A673 (cell line): ENCODE results near the gene ANXA4. TPM values are rescaled to one million over a fixed set of nuclear protein-coding genes. Genes with fewer than 3 reads are reported as not detected.
A peak's percentile ranks its signal among the peaks of the same experiment; 100 is the strongest.
"Not testable (repeated sequence)": the region's sequence is repeated elsewhere in the genome, so short reads cannot be mapped to it uniquely, and the experiment has no call there.

ENCODE experiments used
- BruUV-seq: library from RNA; stranded (reverse); fragments of 400-500 nt; replicated peaks from 2 replicates; lab custom pipeline; 2021; lab: Mats Ljungman, UMichigan
- CTCF ChIA-PET: fragments of 300-600 bp; sonication (Branson Sonifier 250); formaldehyde crosslinking; loops from one replicate; lab custom pipeline; 2022; ENCODE audit warnings: antibody characterized with exemption; lab: Charles Lee
- POLR2A ChIA-PET: fragments of 300-600 bp; sonication (Branson Sonifier 250); formaldehyde crosslinking; loops from one replicate; lab custom pipeline; 2022; ENCODE audit warnings: antibody characterized with exemption; ENCODE audit not compliant: low non-redundant PET; lab: Charles Lee
- DNase-seq: peaks from one replicate; pipeline ENCODE4 v3.0.0-alpha.2; 2015; ENCODE audit warnings: low spot score
- H3K27ac ChIP-seq: fragments of 200-600 bp; sonication (generic); 2 replicates; pipeline ENCODE4 v1.5.1; 2016; ENCODE audit warnings: mixed run types, low read depth, mild to moderate bottlenecking, mixed read lengths, antibody characterized with exemption, low read length; ENCODE audit not compliant: poor library complexity, severe bottlenecking
- H3K27me3 ChIP-seq: fragments of 200-600 bp; sonication (generic); replicated peaks from 2 replicates; pipeline ENCODE4 v1.6.1; 2017; ENCODE audit warnings: mixed run types, low read depth, mild to moderate bottlenecking, mixed read lengths, antibody characterized with exemption, low read length; ENCODE audit not compliant: insufficient read depth, poor library complexity
- H3K36me3 ChIP-seq: fragments of 200-600 bp; sonication (generic); 2 replicates; pipeline ENCODE4 v1.6.1; 2016; ENCODE audit warnings: mixed run types, mild to moderate bottlenecking, mixed read lengths, antibody characterized with exemption, low read length; ENCODE audit not compliant: insufficient read depth, poor library complexity, severe bottlenecking
- H3K4me1 ChIP-seq: fragments of 200-600 bp; sonication (generic); 2 replicates; pipeline ENCODE4 v1.6.1; 2017; ENCODE audit warnings: mixed run types, mild to moderate bottlenecking, mixed read lengths, antibody characterized with exemption, low read length; ENCODE audit not compliant: insufficient read depth, poor library complexity, severe bottlenecking
- H3K4me3 ChIP-seq: fragments of 200-600 bp; sonication (generic); 2 replicates; pipeline ENCODE4 v1.5.1; 2016; ENCODE audit warnings: low read depth, mixed run types, mild to moderate bottlenecking, mixed read lengths, low read length; ENCODE audit not compliant: poor library complexity, severe bottlenecking
- H3K9me3 ChIP-seq: fragments of 200-600 bp; sonication (generic); 2 replicates; pipeline ENCODE4 v1.6.1; 2016; ENCODE audit warnings: mixed run types, low read depth, mild to moderate bottlenecking, mixed read lengths, antibody characterized with exemption, low read length; ENCODE audit not compliant: poor library complexity, severe bottlenecking
- CTCF ChIP-seq: fragments of 300-800, 200-600 bp; sonication (generic); conservative IDR thresholded peaks from 2 replicates; pipeline ENCODE4 v1.5.1; 2017; ENCODE audit warnings: low read depth, mild to moderate bottlenecking, antibody characterized with exemption, low read length, moderate library complexity, mixed read lengths
- EZH2 ChIP-seq: fragments of 200-600 bp; sonication (generic); IDR thresholded peaks from 2 replicates; pipeline ENCODE4 v1.6.1; 2017; ENCODE audit warnings: borderline replicate concordance, low read depth, mild to moderate bottlenecking, mixed read lengths, antibody characterized with exemption, low read length; ENCODE audit not compliant: poor library complexity, severe bottlenecking
- intact Hi-C: fragments of 100-400 bp; cut with micrococcal nuclease; formaldehyde crosslinking; loops from one replicate; pipeline ENCODE4 v1.10.0; 2022; ENCODE audit not compliant: unreplicated experiment
- total RNA-seq: library from RNA; stranded (reverse); gene quantifications from 2 replicates; pipeline ENCODE4 v1.2.3, GENCODE V29; 2021

ANXA4 gene
- total RNA-seq, 1 experiment from 2014 or later = 5.1 TPM

GRCh38 chr2:69798290-69798908, 56.5 kb downstream of the ANXA4 start:
- no peaks in the 10 kb centered on the region for H3K36me3 ChIP-seq
- no peaks in the 10 kb centered on the region for H3K27me3 ChIP-seq
- H3K4me1 ChIP-seq = peaks cover 6% of the 10 kb centered on the region
- DNase-seq = peak; percentile 11
- H3K4me3 ChIP-seq = no peak overlapping the region
- ChIA-PET POLR2A (no interaction called here), CTCF (no interaction called here)
- BruUV-seq = no TSS peak
- intact Hi-C loops = loop anchor here (10.0 kb wide), 1 partner anchor 54 kb away; the partner anchor contains the start of gene ANXA4
- no peak overlapping the region for H3K27ac ChIP-seq
- TF ChIP-seq CTCF = no peak
- H3K9me3 ChIP-seq = no peaks in the 10 kb centered on the region

- peaks cover 6% of the 10 kb centered on the region for H3K4me1 ChIP-seq
- no peaks in the 10 kb centered on the region for H3K27me3 ChIP-seq
- no peaks in the 10 kb centered on the region for H3K36me3 ChIP-seq
- no TSS peak for BruUV-seq
- no peaks in the 10 kb centered on the region for H3K9me3 ChIP-seq
- intact Hi-C loops = loop anchor here (10.0 kb wide), 1 partner anchor 54 kb away; the partner anchor contains the start of gene ANXA4
- no peak overlapping the region for H3K4me3 ChIP-seq
- DNase-seq = peak; percentile 21
- no peak overlapping the region for H3K27ac ChIP-seq
- ChIA-PET CTCF (interaction anchor here (1.5 kb wide), 1 partner anchor 74 kb away, joined by 7 read pairs; no protein-coding TSS in a partner anchor), POLR2A (interaction anchor here (0.6 to 1.0 kb wide), 2 partner anchors 9 to 11 kb away, joined by 4 to 9 read pairs; no protein-coding TSS in a partner anchor)
- TF ChIP-seq EZH2 (no peak), CTCF (no peak)
Measured at GRCh38 chr2:69798909-69799526, 57.1 kb downstream of the ANXA4 start.

GRCh38 chr2:69801745-69802290, 59.9 kb downstream of the ANXA4 start:
- no TSS peak for BruUV-seq
- POLR2A ChIA-PET = interaction anchor here (0.7 kb wide), 1 partner anchor 1541 kb away, joined by 4 read pairs; no protein-coding TSS in a partner anchor
- CTCF ChIA-PET = no interaction called here

DNA sequence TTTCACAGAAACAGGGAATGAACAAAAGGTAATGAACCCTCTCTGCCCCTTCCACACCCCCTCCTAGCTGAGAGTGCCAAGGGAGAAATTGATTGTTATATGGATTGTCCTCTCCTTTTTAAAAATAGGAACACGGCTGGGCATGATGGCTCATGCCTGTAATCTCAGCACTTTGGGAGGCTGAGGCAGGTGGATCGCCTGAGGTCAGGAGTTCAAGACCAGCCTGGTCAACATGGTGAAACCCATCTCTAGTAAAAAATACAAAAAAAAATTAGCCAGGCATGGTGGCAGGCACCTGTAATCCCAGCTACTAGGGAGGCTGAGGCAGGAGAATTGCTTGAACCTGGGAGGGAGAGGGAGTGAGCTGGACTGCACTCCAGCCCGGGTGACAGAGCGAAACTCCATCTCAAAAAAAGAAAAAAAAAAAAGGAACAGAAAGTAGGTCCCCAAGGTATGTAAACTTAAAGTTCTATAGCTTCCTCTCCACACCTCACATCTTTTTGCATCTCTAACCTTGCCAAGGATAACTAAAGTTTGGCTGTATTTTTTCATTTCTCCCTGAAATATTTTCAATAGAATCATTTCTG, 60.9 kb downstream of the ANXA4 start:
- intact Hi-C loops, CTCF ChIA-PET, BruUV-seq, DNase-seq, H3K4me1 ChIP-seq, H3K27ac ChIP-seq, H3K27me3 ChIP-seq, H3K9me3 ChIP-seq, H3K36me3 ChIP-seq, POLR2A ChIA-PET, H3K4me3 ChIP-seq: not testable (repeated sequence)

More at GRCh38 chr2:69801745-69802290, 59.9 kb downstream of the ANXA4 start:
- Histone ChIP-seq H3K27ac (no peak overlapping the region), H3K9me3 (no peaks in the 10 kb centered on the region), H3K4me1 (peaks cover 6% of the 10 kb centered on the region), H3K36me3 (no peaks in the 10 kb centered on the region), H3K27me3 (no peaks in the 10 kb centered on the region), H3K4me3 (no peak overlapping the region)
- no peak for DNase-seq
- intact Hi-C loops = no loop called here
- TF ChIP-seq CTCF = no peak
- no peak for TF ChIP-seq EZH2
